ENCODE results near the gene RAB11FIP2. TPM values are rescaled to one million over a fixed set of nuclear protein-coding genes. Genes with fewer than 3 reads are reported as not detected.

RAB11FIP2 gene
- total RNA-seq, 1 donor from 2014 or later: 15.3 TPM

DNA sequence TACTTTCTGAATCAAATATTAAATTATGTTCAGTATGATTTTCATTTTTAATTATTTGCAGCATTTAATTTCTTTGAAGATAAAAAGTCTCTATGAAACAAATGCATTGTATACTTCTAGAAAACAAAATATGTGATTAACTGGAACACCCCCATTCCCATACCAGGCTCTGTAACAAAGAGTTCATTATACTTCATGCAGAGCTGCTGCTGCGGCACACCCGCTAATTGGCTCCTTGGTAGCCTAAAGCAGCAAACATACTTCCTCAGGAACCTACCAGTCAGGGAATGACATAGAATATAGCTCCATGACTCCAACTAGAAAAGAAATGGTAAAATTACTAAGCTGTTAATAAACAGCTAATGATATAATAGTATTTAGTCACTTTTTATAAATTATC lies 19.3 kb downstream of the RAB11FIP2 start:
- no peaks in the 10 kb centered on the region for H3K27me3 Mint-ChIP-seq (ENCODE audit: low read depth)
- H3K4me3 Mint-ChIP-seq: no peak overlapping the region
- no peaks in the 10 kb centered on the region for H3K9me3 Mint-ChIP-seq
- H3K27ac Mint-ChIP-seq (ENCODE audit: unreplicated experiment): no peak overlapping the region
- no peak for DNase-seq (ENCODE audit: low read depth, low spot score)
- H3K36me3 Mint-ChIP-seq (ENCODE audit: low read depth): peaks cover 4% of the 10 kb centered on the region
- peaks cover 17% of the 10 kb centered on the region for H3K4me1 Mint-ChIP-seq
- no peak for TF ChIP-seq CTCF (conservative IDR thresholded peaks at IDR 0.05)

DNA sequence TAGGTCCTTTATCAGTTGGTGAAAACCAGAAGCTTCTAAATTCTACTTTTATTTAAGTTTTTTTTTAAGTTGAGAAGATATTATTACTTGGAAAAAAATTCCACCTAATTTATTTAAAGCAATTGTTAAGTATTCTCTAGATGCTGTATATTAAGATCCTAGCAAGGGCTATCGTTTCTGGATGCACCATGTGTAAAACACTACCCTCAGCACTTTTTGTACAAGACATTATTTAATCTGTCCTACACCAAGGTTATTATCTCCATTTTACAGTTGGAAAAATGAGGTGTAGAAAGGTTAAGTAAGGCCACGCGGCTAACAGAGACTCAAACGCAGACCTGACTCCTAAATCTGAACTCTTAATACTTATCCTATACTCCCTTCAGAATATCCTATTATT lies 19.8 kb downstream of the RAB11FIP2 start:
- H3K27ac Mint-ChIP-seq (ENCODE audit: unreplicated experiment): no peak overlapping the region
- H3K4me3 Mint-ChIP-seq: no peak overlapping the region
- peaks cover 4% of the 10 kb centered on the region for H3K36me3 Mint-ChIP-seq (ENCODE audit: low read depth)
- no peaks in the 10 kb centered on the region for H3K27me3 Mint-ChIP-seq (ENCODE audit: low read depth)
- DNase-seq (ENCODE audit: low read depth, low spot score): no peak
- peaks cover 17% of the 10 kb centered on the region for H3K4me1 Mint-ChIP-seq
- TF ChIP-seq CTCF (conservative IDR thresholded peaks at IDR 0.05): no peak
- no peaks in the 10 kb centered on the region for H3K9me3 Mint-ChIP-seq

GRCh38 chr10:118020365-118020764 lies 26.4 kb downstream of the RAB11FIP2 start:
- Mint-ChIP-seq H3K9me3 (no peaks in the 10 kb centered on the region), H3K27ac (ENCODE audit: unreplicated experiment) (no peak overlapping the region), H3K36me3 (ENCODE audit: low read depth) (peaks cover 2% of the 10 kb centered on the region), H3K4me3 (no peak overlapping the region), H3K4me1 (peaks cover 6% of the 10 kb centered on the region), H3K27me3 (ENCODE audit: low read depth) (peaks cover 35% of the 10 kb centered on the region)
- DNase-seq (ENCODE audit: low read depth, low spot score): no peak
- TF ChIP-seq CTCF (conservative IDR thresholded peaks at IDR 0.05): no peak

- H3K9me3 Mint-ChIP-seq: no peaks in the 10 kb centered on the region
- no peak overlapping the region for H3K27ac Mint-ChIP-seq (ENCODE audit: unreplicated experiment)
- no peak for TF ChIP-seq CTCF (conservative IDR thresholded peaks at IDR 0.05)
- H3K27me3 Mint-ChIP-seq (ENCODE audit: low read depth): peaks cover 49% of the 10 kb centered on the region
- peaks cover 2% of the 10 kb centered on the region for H3K36me3 Mint-ChIP-seq (ENCODE audit: low read depth)
- H3K4me1 Mint-ChIP-seq: peaks cover 11% of the 10 kb centered on the region
- H3K4me3 Mint-ChIP-seq: no peak overlapping the region
- DNase-seq (ENCODE audit: low read depth, low spot score): no peak
Measured at GRCh38 chr10:118017850-118018249, 28.9 kb downstream of the RAB11FIP2 start.

DNA sequence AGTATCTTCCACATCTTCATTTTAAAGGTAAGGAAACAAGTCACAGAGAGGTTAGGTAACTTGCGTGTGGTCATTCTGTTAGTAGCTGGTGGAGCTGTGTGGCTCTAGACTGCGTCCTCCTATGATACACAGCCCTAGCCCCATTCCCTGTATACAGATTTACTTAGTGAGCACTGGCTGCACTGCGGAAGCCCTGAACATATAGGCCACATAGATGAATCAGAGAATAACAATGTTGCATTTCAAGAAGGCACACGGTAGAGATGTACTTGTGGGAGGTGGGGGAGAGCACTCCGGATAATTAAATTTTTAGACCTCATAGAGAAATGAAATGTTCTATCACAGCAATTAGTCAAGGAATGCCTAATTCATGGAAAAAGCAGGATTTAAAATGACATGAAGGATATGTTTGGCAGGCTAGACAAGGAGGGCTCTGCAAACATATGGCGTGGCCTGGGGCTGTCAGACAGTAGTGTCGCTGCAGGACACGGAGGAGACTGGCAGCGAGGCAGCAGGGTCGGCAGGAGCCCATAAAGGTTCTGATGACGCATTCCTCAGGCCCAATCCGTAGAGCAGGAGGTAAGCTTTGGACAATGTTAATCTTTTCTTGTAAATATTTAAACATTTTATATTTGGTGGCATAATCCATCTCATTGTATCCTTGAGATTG lies 29.5 kb downstream of the RAB11FIP2 start:
- Mint-ChIP-seq H3K9me3 (no peaks in the 10 kb centered on the region), H3K4me3 (no peak overlapping the region), H3K36me3 (ENCODE audit: low read depth) (peaks cover 2% of the 10 kb centered on the region), H3K27me3 (ENCODE audit: low read depth) (peaks cover 49% of the 10 kb centered on the region), H3K27ac (ENCODE audit: unreplicated experiment) (no peak overlapping the region), H3K4me1 (peaks cover 11% of the 10 kb centered on the region)
- DNase-seq (ENCODE audit: low read depth, low spot score): no peak
- TF ChIP-seq CTCF (conservative IDR thresholded peaks at IDR 0.05): no peak
